GM12875 (cell line): ENCODE results near the gene OR5B2.
"Not testable (repeated sequence)": the region's sequence is repeated elsewhere in the genome, so short reads cannot be mapped to it uniquely, and the experiment has no call there.

ENCODE experiments used
- H3K4me3 ChIP-seq: one replicate; pipeline ENCODE4 v1.5.1; 2011; ENCODE audit warnings: low read depth, low read length, control low read depth
- TF ChIP-seq, protein P1 (sequence below): IDR thresholded peaks from 2 replicates; pipeline ENCODE4 v1.5.1; 2011; ENCODE audit warnings: low read depth, mild to moderate bottlenecking, control low read depth, inconsistent platforms, low read length, moderate library complexity, borderline replicate concordance; ENCODE audit not compliant: insufficient read depth

OR5B2 gene

DNA sequence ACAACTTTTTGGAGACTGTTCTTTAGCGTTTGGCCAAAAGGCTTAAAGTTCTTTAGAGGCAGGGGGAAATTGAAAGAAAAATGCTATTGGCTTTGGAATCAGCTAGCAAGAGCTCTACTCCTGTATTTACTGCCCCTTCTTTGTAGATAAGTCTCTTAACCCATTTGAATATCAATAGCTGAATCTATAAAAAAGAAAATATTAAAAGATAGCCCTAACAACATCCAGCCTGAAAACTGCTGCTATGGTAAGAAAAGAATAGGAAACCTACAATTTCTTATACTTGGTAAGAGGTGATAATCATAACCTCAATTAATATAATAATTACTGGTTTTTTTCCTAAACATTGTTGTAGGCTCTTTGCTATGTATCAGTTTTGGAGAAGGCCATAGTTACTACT, 14.2 kb upstream of the OR5B2 start, which contains the start of gene OR5B12:
Gene OR5B12 (minus strand): TSS at position 101 of the 400 bp plus-strand sequence. CDS start 2,085 bp downstream, outside the sequence.
- TF ChIP-seq, protein P1, sequence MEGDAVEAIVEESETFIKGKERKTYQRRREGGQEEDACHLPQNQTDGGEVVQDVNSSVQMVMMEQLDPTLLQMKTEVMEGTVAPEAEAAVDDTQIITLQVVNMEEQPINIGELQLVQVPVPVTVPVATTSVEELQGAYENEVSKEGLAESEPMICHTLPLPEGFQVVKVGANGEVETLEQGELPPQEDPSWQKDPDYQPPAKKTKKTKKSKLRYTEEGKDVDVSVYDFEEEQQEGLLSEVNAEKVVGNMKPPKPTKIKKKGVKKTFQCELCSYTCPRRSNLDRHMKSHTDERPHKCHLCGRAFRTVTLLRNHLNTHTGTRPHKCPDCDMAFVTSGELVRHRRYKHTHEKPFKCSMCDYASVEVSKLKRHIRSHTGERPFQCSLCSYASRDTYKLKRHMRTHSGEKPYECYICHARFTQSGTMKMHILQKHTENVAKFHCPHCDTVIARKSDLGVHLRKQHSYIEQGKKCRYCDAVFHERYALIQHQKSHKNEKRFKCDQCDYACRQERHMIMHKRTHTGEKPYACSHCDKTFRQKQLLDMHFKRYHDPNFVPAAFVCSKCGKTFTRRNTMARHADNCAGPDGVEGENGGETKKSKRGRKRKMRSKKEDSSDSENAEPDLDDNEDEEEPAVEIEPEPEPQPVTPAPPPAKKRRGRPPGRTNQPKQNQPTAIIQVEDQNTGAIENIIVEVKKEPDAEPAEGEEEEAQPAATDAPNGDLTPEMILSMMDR: no peak

DNA sequence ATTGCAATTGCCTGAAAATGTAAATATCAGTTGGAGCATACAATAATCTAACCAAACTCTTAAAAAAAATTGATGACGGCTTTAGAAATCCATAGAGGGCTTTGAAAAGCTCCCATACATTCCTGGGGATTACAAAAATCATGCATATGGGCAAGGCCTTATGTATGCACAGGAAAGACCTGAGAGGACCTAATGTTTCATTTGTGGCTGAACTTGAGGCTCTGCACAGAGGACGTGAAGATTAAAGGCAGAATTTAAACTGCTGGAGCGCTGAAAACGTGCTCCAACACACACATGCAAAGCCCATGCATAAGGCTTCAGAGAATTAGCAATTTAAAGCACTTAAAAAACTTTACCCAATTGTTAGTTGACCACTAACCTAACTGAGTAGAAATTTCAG, 10.6 kb upstream of the OR5B2 start:
- H3K4me3 ChIP-seq: no peak overlapping the region
- TF ChIP-seq, protein P1: no peak

More for the DNA sequence above, 14.2 kb upstream of the OR5B2 start, which contains the start of gene OR5B12:
- no peak within 1 kb of the TSS for H3K4me3 ChIP-seq

DNA sequence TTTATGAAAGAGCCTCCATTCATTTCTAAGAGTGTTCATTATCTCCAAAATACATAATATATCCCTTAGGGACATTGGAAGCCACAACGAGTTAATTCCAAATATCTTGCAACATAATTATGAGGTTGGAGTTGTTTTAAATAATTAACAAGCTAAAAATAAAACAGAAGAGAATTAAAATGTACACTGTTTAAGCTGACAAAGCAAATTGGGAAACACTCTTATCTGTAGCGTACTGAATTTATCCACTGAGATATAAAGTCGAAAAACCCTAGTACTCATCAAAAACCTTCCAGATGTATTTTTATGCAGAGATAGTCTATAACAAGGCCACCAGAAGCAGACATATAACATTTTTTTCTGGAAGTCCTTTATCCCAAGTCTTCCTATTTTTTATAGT, 6.3 kb upstream of the OR5B2 start:
- TF ChIP-seq, protein P1: no peak
- H3K4me3 ChIP-seq: no peak overlapping the region

DNA sequence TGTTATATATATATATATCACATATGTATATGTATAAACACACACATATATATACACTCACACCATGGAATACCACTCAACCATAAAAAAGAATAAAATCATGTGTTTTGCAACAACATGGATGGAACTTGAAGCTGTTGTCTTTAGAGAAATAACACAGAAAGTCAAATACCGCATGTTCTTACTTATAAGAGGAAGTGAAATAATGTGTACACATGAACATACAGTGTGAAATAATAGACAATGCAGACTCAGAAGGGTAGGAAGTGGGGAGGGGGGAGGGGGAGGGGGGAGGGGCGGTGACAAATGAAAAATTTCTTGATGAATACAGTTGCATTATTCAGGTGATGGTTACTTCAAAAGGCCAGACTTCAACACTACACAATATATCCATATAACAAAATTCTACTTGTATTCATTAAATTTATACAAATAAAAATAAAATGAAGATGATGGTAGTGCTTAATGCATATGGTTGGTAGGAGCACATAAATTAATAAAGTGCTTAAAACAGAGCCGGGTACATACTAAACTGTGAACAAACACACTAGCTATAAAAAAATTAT, 5.8 kb upstream of the OR5B2 start:
- no peak overlapping the region for H3K4me3 ChIP-seq
- TF ChIP-seq, protein P1: no peak

DNA sequence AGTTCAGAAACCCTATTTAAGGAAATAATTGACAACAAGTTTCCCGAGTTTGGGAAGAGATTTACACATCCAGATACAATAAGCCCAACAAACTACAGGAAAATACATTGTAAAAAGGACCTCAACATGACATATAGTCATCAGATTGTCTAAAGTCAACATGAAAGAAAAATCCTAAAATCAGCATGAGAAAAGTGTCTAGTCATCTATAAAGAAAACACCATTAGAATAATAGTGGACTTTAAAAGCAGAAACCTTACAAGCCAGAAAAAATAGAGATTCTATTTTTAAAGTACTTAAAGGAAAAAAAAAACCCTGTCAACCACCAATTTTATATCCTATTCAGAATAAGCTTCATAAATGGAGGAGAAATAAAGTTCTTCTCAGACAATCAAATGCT, 1.4 kb upstream of the OR5B2 start:
- H3K4me3 ChIP-seq: no peak overlapping the region
- TF ChIP-seq, protein P1: no peak

DNA sequence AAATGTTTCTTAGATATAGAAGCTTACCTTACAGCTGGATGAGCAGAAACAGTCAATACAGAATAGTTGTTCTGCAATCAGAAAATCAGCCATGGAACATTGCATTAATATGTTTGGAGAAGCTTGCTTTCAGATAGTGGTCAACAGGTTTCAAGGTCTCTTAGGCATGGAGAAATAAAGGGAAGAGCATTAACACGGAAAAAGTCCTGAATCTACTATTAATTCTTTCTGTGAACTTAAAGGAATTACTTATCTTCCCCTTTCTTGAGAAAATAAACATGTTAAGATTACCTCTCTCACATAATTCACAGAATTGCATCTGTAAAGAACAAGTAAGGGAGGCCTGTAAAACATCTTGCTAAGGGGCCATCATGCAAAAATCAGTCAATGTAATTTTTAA, 21.1 kb downstream of the OR5B2 start, which contains the start of gene OR5B3:
Gene OR5B3 (minus strand): TSS at position 101 of the 400 bp plus-strand sequence. CDS start 3,465 bp downstream, outside the sequence.
- no peak within 1 kb of the TSS for H3K4me3 ChIP-seq
- TF ChIP-seq, protein P1: no peak

DNA sequence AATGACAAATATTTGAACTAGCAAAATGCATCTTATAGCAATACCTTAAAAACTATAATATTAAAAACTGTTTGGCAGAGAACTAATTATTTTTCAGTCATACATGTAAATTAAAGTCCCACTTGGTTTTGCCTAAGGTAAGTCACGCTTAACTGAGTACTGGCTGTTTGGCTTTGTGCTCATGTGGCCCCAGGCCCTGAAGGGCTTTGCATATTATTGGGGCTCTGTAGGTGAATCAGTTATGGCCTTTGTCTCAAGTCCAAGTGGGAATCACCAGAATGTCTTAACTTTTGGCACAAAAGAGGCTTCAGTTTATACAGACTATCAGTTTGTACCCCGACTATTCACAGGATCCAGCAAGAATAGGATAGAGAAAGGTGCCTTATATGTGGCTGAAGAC, 28.3 kb downstream of the OR5B2 start:
- not testable (repeated sequence) for H3K4me3 ChIP-seq

DNA sequence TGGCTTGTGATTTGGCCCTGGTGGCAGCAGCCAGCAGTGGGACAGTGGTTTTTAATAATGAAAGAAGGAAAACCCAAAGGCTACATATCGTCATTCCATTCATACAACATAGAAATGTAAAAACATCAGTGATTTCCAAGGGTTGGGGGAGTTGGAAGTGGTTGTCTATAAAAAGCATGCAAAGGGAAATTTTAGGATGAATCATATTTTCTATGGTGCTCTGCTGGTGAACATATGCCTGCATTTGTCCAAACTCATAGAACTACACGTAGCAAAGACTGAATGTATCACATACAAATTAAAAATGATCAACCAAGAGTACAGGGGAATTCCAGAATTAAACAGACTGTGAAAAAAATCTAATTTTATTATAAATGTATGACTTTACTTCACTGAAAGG, 32.3 kb downstream of the OR5B2 start:
- H3K4me3 ChIP-seq: no peak overlapping the region
- TF ChIP-seq, protein P1: no peak
